ENCODE measurements around the gene EDARADD. TPM values are rescaled to one million over a fixed set of nuclear protein-coding genes. Genes with fewer than 3 reads are reported as not detected.

EDARADD gene
- total and polyA plus RNA-seq, 2 of the 13 experiments (the other 11 are each of a cell fraction or from before 2014, with no cell fraction given): 0.03 TPM; not detected in 1

DNA sequence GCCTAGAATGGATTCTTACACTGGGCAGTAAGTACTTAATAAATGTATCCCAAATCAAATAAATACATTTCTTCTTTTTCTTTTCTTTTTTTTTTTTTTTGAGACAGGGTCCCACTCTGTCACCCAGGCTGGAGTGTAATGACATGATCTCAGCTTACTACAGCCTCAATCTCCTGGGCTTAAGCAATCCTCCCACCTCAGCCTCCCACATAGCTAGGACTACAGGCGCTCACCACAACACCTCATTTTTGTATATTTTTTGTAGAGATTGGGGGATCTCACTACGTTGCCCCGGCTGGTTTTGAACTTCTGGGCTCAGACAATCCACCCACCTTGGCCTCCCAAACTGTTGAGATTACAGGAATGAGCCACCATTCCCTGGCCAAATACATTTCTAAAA is 66.0 kb downstream of the EDARADD start:
- DNase-seq (ENCODE audit: low spot score) (no peak), FAIRE-seq (no peak), ATAC-seq (no peak)
- 62% methylated on average over 3 of the region's 3 CpGs for WGBS (ENCODE audit: low lambda C conversion rate)
- in situ Hi-C loops (cut with HindIII; ENCODE audit: extremely low pct_ligation_motif_present, low pct_unique_long_range_greater_than_20kb) (no loop called here), intact Hi-C loops (cut with micrococcal nuclease; ENCODE audit: unreplicated experiment) (no loop called here)
- BruUV-seq (replicated peaks): no TSS peak
- no peaks in the 10 kb centered on the region for H3K79me2 ChIP-seq (ENCODE audit: insufficient read depth, low read length)
- H3K9me3 ChIP-seq (ENCODE audit: low read length): no peaks in the 10 kb centered on the region
- no peak overlapping the region for H3K4me2 ChIP-seq (ENCODE audit: low read depth, low read length)
- no peak overlapping the region for H3K9ac ChIP-seq (ENCODE audit: insufficient read depth, low read depth, low read length)
- CTCF ChIA-PET (ENCODE audit: low intra/inter-chr PET ratio, low total read pairs): no interaction called here
- TF ChIP-seq KMT2A (CRISPR knock-in tag; IDR thresholded peaks at IDR 0.05): no peak
- no peak for TF ChIP-seq ZNF136 (CRISPR knock-in tag; IDR thresholded peaks at IDR 0.05; ENCODE audit: low read depth)
- TF ChIP-seq, protein P1, sequence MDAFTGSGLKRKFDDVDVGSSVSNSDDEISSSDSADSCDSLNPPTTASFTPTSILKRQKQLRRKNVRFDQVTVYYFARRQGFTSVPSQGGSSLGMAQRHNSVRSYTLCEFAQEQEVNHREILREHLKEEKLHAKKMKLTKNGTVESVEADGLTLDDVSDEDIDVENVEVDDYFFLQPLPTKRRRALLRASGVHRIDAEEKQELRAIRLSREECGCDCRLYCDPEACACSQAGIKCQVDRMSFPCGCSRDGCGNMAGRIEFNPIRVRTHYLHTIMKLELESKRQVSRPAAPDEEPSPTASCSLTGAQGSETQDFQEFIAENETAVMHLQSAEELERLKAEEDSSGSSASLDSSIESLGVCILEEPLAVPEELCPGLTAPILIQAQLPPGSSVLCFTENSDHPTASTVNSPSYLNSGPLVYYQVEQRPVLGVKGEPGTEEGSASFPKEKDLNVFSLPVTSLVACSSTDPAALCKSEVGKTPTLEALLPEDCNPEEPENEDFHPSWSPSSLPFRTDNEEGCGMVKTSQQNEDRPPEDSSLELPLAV (CRISPR knock-in tag; conservative IDR thresholded peaks at IDR 0.05; ENCODE audit: low read depth): no peak
- TF ChIP-seq, protein P2, sequence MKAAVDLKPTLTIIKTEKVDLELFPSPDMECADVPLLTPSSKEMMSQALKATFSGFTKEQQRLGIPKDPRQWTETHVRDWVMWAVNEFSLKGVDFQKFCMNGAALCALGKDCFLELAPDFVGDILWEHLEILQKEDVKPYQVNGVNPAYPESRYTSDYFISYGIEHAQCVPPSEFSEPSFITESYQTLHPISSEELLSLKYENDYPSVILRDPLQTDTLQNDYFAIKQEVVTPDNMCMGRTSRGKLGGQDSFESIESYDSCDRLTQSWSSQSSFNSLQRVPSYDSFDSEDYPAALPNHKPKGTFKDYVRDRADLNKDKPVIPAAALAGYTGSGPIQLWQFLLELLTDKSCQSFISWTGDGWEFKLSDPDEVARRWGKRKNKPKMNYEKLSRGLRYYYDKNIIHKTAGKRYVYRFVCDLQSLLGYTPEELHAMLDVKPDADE (CRISPR knock-in tag; IDR thresholded peaks at IDR 0.05): no peak
- TF ChIP-seq BCLAF1 (IDR thresholded peaks at IDR 0.05): no peak
- TF ChIP-seq ZNF607 (CRISPR knock-in tag; IDR thresholded peaks at IDR 0.05; ENCODE audit: borderline replicate concordance): no peak
- TF ChIP-seq, protein P3, sequence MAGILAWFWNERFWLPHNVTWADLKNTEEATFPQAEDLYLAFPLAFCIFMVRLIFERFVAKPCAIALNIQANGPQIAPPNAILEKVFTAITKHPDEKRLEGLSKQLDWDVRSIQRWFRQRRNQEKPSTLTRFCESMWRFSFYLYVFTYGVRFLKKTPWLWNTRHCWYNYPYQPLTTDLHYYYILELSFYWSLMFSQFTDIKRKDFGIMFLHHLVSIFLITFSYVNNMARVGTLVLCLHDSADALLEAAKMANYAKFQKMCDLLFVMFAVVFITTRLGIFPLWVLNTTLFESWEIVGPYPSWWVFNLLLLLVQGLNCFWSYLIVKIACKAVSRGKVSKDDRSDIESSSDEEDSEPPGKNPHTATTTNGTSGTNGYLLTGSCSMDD (CRISPR knock-in tag; IDR thresholded peaks at IDR 0.05): no peak
- no peak for TF ChIP-seq KDM3A (CRISPR knock-in tag; IDR thresholded peaks at IDR 0.05; ENCODE audit: low read depth)
- no peak for TF ChIP-seq STAT5B (CRISPR knock-in tag; IDR thresholded peaks at IDR 0.05)
- TF ChIP-seq ZNF576 (CRISPR knock-in tag; IDR thresholded peaks at IDR 0.05): no peak
- TF ChIP-seq TRIM24 (CRISPR knock-in tag; IDR thresholded peaks at IDR 0.05): no peak
- no peak for TF ChIP-seq ZGPAT (CRISPR knock-in tag; IDR thresholded peaks at IDR 0.05)
- TF ChIP-seq, protein P4, sequence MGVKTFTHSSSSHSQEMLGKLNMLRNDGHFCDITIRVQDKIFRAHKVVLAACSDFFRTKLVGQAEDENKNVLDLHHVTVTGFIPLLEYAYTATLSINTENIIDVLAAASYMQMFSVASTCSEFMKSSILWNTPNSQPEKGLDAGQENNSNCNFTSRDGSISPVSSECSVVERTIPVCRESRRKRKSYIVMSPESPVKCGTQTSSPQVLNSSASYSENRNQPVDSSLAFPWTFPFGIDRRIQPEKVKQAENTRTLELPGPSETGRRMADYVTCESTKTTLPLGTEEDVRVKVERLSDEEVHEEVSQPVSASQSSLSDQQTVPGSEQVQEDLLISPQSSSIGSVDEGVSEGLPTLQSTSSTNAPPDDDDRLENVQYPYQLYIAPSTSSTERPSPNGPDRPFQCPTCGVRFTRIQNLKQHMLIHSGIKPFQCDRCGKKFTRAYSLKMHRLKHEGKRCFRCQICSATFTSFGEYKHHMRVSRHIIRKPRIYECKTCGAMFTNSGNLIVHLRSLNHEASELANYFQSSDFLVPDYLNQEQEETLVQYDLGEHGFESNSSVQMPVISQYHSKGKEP (CRISPR knock-in tag; IDR thresholded peaks at IDR 0.05): no peak
- H3K36me3 ChIP-seq (replicated peaks in 1 of 2; ENCODE audit: control insufficient read depth in 1 of 2, insufficient read depth in 2 of 2, low read length in 2 of 2): no peaks in the 10 kb centered on the region
- POLR2A ChIA-PET: no interaction called here
- no peaks in the 10 kb centered on the region for H3K4me1 ChIP-seq (ENCODE audit: insufficient read depth, low read length)
- no peak overlapping the region for H3K4me3 ChIP-seq (replicated peaks in 1 of 3; ENCODE audit: insufficient read depth in 1 of 3, low read depth in 2 of 3, low read length in 3 of 3)
- no peak overlapping the region for H3K27ac ChIP-seq (ENCODE audit: extremely low read length, insufficient read depth, low read length)
- H3K27me3 ChIP-seq (ENCODE audit: control insufficient read depth in 1 of 2, insufficient read depth in 2 of 2, low read length in 2 of 2): no peaks in the 10 kb centered on the region; a peak in 1 of 5 replicates
- no peak overlapping the region for H2AFZ ChIP-seq (ENCODE audit: low read length)
- H4K20me1 ChIP-seq (ENCODE audit: insufficient read depth, low read length): no peaks in the 10 kb centered on the region

All from HepG2 (cell line).